DMS53 (cell line): Measurements from ENCODE around the gene BIN1.

ENCODE experiments used
- DNase-seq: peaks from one replicate; lab custom pipeline; 2025; lab: John Stamatoyannopoulos, UW

The BIN1 gene, protein sequence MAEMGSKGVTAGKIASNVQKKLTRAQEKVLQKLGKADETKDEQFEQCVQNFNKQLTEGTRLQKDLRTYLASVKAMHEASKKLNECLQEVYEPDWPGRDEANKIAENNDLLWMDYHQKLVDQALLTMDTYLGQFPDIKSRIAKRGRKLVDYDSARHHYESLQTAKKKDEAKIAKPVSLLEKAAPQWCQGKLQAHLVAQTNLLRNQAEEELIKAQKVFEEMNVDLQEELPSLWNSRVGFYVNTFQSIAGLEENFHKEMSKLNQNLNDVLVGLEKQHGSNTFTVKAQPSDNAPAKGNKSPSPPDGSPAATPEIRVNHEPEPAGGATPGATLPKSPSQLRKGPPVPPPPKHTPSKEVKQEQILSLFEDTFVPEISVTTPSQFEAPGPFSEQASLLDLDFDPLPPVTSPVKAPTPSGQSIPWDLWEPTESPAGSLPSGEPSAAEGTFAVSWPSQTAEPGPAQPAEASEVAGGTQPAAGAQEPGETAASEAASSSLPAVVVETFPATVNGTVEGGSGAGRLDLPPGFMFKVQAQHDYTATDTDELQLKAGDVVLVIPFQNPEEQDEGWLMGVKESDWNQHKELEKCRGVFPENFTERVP

GRCh38 chr2:127106991-127107621 is at the start of gene BIN1:
Gene BIN1 (minus strand): TSS chr2:127107154. CDS start chr2:127106943, 211 bp downstream.
- DNase-seq = peak; percentile 99

- DNase-seq = peak; percentile 9
These were observed 49.0 kb upstream of the BIN1 start for GRCh38 chr2:127155947-127156346.

- DNase-seq = no peak
These were observed 48.2 kb upstream of the BIN1 start for GRCh38 chr2:127155028-127155581.

DNA sequence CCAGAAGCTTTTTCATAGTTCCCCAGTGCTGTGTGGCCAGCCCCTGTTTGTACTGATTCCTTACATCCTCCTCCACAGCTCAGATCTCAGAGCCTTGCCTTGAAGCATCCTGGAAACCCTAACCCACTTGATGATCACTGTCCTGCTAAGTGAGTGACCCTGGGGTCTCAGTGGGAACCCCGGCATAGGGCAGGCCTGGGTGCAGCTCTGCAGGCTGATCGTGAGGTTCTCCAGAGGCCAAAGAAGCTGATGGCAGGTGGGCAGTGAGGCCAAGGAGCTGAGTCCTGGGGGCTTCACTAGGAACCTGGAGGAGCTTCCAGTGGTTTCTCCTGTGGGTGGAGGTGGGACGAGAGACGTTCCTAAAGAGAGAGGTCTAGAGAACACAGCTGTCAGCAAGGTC is 47.4 kb upstream of the BIN1 start:
- no peak for DNase-seq

GRCh38 chr2:127153691-127154158 is 46.8 kb upstream of the BIN1 start:
- DNase-seq = no peak

DNA sequence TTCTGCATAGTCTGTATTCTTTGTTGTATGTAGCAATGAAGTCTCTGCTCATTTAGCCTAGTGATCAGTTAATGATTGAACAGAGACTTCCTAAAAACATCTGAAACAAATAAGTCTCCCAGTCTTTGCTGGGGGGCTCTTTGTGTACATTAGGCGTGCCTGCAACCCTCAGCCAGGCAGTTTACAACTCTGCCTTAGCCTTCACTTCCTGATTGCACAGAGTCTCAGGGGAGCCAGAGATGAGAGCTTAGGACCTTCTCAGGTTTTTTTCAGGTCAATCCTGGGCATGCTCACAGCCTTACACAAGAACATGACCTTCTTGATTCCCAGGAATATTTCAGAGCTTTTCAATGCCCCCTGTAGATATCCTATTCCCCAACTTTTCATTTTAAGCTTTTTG is 44.0 kb upstream of the BIN1 start:
- no peak for DNase-seq

DNA sequence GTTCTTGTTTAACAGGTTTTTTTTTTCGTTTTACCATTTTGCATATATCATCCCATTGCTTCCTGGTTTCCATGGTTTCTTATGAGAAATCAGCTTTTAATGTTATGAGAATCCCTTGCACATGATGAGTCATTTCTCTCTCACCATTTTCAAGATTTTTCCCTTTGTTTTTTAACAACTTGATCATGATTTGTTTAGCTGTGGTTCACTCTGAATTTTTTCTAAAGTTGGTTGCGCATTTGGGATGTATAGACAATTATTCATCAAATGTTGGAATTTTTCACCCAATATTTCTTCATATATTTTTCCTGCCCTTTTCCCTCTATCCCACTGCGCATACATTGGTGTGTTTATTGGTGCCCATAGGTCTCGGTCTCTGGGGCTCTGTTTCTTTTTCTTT is 42.4 kb upstream of the BIN1 start:
- DNase-seq = peak; percentile 53

GRCh38 chr2:127146820-127147502 is 40.0 kb upstream of the BIN1 start:
- DNase-seq = no peak

DNA sequence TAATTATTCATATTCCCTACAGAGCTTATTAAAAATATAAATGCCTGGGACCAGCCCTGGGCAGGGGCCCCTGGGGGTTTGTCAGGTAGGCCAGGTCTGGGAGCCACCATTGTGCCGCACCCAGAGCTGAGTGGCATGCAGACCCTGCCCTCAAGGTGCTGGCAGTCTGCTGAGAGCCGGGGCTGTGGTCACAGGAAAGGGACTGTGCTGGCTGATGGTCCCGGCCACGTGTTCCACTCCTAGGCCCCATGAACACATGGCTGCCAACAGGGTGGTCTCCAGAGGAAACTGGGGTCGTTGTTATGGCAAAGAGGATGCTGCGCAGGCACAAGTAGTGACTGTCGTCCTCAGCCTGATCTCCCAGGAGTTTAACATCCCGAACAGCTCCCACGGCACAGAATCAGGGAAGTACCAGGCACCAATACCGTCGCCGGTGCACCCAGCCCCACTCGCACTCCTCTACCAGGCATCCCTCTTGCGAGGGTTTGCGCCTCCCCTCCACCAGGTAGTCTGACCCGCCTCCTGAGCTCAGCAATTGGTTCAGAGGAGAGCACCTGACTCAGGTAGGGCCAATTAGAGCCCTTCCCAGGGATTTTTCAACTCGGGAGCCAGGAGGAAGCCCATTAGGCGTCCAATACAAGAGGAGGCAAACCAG is 39.2 kb upstream of the BIN1 start:
- DNase-seq = no peak

- no peak for DNase-seq
These were observed 38.4 kb upstream of the BIN1 start for GRCh38 chr2:127145280-127145895.

- no peak for DNase-seq
These were observed 37.2 kb upstream of the BIN1 start for GRCh38 chr2:127143841-127144782.

DNA sequence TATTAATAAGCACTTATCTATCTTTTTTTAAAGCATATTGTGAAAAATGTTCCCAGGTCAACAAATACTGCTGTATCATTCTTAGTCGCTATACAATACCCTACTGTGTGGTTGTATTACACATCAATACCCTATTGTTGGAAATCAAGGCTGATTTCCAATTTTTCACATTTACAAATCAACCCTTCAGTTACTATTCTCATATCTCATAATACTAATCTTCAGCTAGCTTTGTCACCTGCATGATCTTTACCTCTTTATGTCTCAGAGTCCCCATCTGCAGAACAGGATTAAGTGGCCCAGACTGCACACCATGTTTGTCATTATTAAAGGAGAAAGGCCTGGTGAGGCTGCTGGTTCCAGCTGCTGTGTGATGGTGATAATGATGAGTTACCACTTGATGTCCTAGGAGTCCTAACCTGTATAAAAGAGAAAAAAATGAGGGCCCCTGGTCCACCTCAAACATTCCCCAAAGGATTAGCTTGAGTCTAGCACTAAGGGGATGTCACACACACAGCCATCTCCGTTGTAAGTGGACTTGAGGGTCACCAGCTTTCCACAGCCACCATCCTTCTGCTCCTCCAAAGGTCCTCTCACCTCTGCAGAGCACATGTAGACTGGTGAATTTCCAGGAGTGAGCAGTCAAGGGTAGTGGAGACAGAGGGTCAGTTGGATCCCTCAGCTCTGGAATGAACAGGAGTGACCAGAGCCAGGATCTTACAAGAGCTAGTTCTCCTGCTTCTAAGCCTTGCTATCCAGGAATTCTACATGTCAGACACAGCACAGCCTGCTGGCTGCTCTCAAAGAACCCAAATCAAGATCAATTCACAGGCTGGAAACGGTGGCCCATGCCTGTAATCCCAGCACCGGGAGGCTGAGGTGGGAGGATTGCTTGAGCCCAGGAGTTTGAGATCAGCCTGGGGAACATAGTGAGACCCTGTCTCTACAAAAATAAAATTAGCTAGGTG is 36.0 kb upstream of the BIN1 start:
- DNase-seq = no peak

DNA sequence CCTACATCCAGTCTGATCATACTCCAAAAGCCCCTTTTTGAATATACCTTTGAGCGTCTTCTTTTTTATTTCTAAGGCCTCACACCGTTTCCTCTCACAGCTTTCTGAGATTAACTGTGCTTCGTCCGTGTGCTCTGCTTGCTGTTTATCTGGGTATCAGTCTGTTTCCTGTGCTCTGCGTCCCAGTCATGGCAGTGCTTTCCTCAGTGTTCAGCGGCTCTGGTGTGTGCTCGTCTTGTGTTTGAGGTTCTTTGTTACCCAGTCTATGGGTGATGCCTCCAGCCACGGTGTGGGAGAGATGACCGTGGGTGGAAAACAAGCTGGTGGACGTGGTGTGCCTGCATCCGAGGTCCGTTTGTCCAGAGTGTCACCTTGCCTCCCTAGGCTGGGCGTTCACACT is 33.6 kb upstream of the BIN1 start:
- DNase-seq = no peak

DNA sequence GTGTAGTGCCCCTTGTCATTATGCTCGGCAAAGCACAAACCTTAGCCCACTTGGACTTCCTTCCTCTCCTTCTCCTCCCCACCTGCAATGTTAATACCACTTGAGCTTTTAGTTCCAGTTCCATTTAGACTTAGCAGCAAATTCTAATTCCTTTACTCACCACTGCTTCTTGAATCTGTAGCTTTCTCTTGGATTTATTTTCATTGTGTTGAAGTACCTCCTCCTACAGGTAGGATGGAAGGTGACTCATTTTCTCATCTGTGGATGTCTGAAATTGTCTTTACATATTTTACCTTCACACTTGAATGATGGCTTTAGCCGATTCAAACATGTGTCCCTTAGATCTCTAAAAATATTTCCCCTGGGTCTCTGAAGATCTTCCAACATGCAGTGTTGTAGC is 32.8 kb upstream of the BIN1 start:
- peak; percentile 26 for DNase-seq

GRCh38 chr2:127138281-127138680 is 31.3 kb upstream of the BIN1 start:
- DNase-seq = no peak

GRCh38 chr2:127137741-127138140 is 30.8 kb upstream of the BIN1 start:
- no peak for DNase-seq

DNA sequence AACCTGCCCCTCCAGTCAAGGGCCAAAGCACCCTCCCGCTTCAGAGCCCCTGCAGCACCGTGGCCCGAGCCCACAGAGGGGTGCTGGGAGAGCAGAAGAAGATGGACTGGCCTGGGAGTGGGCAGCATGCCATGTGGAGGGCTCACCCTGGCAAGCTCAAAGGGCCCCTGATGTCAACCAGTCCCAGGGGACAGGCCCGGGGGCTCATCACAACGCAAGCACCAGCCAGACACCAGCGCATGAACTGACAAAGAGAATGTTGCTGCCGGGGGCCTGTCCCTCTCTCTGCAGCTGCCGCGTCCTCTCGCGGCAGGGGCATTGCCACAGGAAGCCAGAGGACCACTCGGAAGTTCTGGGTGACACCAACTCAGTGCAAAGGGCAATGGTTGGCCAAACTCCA is 30.3 kb upstream of the BIN1 start:
- DNase-seq = no peak

DNA sequence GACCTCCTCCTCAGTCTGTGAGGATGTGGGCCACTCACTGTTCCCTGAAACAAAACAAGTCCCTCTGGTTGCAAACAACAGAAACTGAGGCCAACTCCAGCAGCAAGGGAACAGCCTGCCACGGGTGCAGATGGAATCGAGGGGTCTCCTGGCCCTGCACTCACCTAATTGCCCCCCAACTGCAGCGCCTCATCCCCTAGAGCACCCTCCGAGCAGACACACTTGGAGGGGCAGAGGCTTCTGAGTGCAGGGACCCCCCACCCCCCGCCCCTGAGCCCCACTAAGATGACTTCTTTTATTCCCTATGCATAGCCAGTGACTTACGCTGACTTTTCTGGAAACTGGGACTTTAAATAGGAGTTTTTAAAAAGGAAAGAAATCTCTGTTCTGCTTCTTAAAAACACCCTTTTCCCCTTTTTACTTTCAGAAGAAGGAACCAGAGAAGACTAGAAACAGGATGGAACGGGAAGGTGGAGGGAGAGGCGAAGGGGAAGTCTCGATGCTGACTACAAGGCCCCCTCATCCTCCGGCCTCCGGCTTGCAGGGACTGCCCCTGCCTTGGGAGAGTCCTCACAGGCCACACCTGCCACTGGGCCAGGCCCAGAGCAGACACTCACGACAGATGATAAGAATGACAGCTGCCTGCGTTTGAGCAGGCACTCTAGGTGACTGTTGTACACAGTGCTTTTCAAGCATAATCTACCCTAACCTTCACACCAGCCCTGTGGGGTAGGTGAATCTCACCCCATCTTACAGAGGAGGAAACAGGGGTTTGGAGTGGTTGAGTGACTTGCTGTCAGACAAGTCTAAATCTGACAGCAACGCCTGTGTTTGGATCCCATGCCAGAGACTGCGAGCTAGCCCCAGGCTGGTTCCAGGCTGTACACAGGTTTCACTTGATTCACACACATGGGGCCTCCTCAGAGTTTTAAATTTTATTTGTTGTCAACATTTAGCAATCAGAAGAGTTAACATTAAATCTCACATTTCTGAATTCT is 28.2 kb upstream of the BIN1 start:
- no peak for DNase-seq
